Measurements from ENCODE around the gene ARTN. TPM values are rescaled to one million over a fixed set of nuclear protein-coding genes. Genes with fewer than 3 reads are reported as not detected.

The ARTN gene
- total and polyA plus RNA-seq, 9 donors: 0.72 to 1.3 (median 0.86) TPM; not detected in 1

DNA sequence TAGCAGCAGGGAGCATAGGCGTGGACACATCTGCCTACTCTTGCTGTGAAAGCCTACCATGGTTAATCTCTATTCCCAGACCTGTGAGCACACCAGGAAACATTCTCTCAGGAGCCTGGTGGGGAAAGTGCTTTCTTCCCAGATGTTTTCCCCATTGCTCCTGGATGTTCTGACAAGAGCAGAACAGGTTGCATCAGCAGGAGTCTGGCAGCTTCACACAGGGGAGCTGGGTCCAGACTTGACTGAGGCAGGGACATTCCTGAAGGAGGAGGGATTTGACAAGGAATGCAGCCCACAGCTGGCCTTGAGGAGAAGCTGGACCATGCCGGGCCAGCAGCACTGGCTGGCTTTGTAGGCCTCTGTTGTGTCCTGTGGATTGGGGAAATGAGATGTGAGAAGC, 21.0 kb upstream of the ARTN start:
- Histone ChIP-seq H3K27ac (no peak overlapping the region), H3K4me1 (ENCODE audit: insufficient read depth) (peaks cover 8% of the 10 kb centered on the region), H3K9me3 (no peaks in the 10 kb centered on the region), H3K36me3 (no peaks in the 10 kb centered on the region), H3K27me3 (no peaks in the 10 kb centered on the region), H3K4me3 (no peak overlapping the region)
- WGBS, 3 donors: 48 to 63% (median 52%) methylated on average over 2 of the region's 2 CpGs
- DNase-seq: peak in 2 of 5 donors; percentile 29 to 49
- intact Hi-C loops (cut with DNase I): no loop called here
- no peak for TF ChIP-seq EP300 (IDR thresholded peaks at IDR 0.05)
- no peak for TF ChIP-seq POLR2A (IDR thresholded peaks at IDR 0.05)
- no peak for TF ChIP-seq CTCF (IDR thresholded peaks at IDR 0.05)

DNA sequence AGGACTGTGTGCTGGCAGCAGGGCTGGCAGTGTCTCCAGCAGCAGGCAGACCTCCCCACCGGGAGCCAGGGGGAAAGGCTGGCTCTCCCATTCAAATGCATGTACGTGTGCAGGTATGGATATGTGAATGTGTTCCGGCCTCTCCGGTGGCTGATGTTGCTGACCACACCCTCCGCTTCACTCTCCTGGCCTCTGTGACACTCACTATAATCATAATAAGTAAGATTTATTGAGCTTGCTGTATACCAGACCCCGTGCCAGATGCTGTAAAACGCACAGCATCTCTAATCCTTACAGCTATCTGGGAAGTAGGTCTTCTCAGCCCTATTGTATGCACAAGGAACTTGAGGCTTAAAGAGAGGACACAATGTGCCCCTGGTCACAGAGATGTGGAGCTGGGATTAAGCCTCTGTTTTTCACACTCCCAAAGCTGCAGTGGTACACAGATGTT, 20.5 kb upstream of the ARTN start:
- TF ChIP-seq EP300 (IDR thresholded peaks at IDR 0.05): no peak
- no peak for TF ChIP-seq POLR2A (IDR thresholded peaks at IDR 0.05)
- TF ChIP-seq CTCF (IDR thresholded peaks at IDR 0.05): no peak
- Histone ChIP-seq H3K4me1 (ENCODE audit: insufficient read depth) (peaks cover 8% of the 10 kb centered on the region), H3K9me3 (no peaks in the 10 kb centered on the region), H3K4me3 (no peak overlapping the region), H3K27me3 (no peaks in the 10 kb centered on the region), H3K27ac (no peak overlapping the region), H3K36me3 (no peaks in the 10 kb centered on the region)
- no peak for DNase-seq
- intact Hi-C loops (cut with DNase I): no loop called here
- WGBS, 3 donors: 44 to 58% (median 49%) methylated on average over 7 of the region's 7 CpGs

DNA sequence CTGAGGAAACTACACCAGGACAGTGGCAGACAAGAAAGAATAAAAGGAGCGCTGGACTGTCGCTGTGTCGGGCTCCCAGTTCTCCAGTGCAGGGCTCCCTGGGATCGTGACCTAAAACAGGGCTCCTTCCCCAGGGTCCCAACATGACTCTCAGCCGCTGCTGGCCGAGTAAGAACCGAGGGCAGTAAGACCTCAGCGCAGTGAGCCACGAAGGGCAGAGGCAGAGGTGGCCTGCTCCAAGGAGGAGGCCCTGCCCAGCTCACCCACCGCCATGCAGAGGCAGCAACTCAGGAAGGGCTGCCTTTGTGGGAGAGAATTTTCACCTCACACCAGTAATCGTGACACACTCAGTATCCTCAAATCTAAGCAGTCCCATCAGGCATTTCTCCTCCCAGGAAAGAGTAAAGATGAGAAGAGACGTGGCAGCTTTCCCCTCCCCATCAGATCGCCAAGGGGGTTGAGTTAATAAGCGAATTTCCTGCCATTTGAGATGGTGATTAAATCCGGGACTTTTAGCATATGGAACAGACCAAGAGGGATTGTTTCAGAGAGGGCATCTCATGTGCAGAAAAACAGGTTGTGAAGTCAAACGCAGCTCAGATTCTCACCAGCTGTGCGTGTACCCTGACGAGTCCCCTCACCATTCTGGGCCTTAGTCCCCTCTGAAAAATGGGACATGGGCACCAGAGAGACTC, 19.8 kb upstream of the ARTN start:
- Histone ChIP-seq H3K4me1 (ENCODE audit: insufficient read depth) (peaks cover 8% of the 10 kb centered on the region), H3K4me3 (no peak overlapping the region), H3K9me3 (no peaks in the 10 kb centered on the region), H3K36me3 (no peaks in the 10 kb centered on the region), H3K27me3 (no peaks in the 10 kb centered on the region), H3K27ac (no peak overlapping the region)
- TF ChIP-seq CTCF (IDR thresholded peaks at IDR 0.05) (no peak), EP300 (IDR thresholded peaks at IDR 0.05) (no peak)
- intact Hi-C loops (cut with DNase I): no loop called here
- WGBS, 3 donors: 75 to 89% (median 79%) methylated on average over 18 of the region's 18 CpGs
- no peak for DNase-seq

- H3K4me3 ChIP-seq: no peak overlapping the region
- H3K27me3 ChIP-seq: no peaks in the 10 kb centered on the region
- intact Hi-C loops (cut with DNase I): no loop called here
- no peaks in the 10 kb centered on the region for H3K36me3 ChIP-seq
- H3K27ac ChIP-seq: no peak overlapping the region
- DNase-seq: no peak
- H3K4me1 ChIP-seq (ENCODE audit: insufficient read depth): peaks cover 8% of the 10 kb centered on the region
- no peak for TF ChIP-seq CTCF (IDR thresholded peaks at IDR 0.05)
- H3K9me3 ChIP-seq: no peaks in the 10 kb centered on the region
- 87 to 90% (median 90%) methylated on average over 13 of the region's 13 CpGs for WGBS, 3 donors
Observed at GRCh38 chr1:43914576-43915525, 18.8 kb upstream of the ARTN start.

Data from ovary (tissue), 9 donors.